Thyroid gland (tissue), 4 donors: ENCODE measurements around the gene NEBL.

Source experiments
- CTCF ChIP-seq, 6 experiments: fragments of 200-600 bp in 3 of 6; fragments of 450-650 bp in 3 of 6; sonication (generic) in 3 of 6; IDR thresholded peaks; one replicate each; pipeline ENCODE4 v1.5.1; 2016 to 2019; ENCODE audit warnings: antibody characterized with exemption in 6 of 6, mild to moderate bottlenecking in 2 of 6, inconsistent platforms in 1 of 6, moderate library complexity in 1 of 6
- POLR2A ChIP-seq, 2 donors: fragments of 450-650 bp; IDR thresholded peaks; one replicate each; pipeline ENCODE4 v1.6.1; 2017; ENCODE audit warnings: antibody characterized with exemption in 2 of 2, mild to moderate bottlenecking in 2 of 2, moderate library complexity in 1 of 2

- TF ChIP-seq CTCF (IDR thresholded peaks at IDR 0.05) (no peak), POLR2A (IDR thresholded peaks at IDR 0.05) (no peak)
These were observed 61.8 kb downstream of the NEBL start for GRCh38 chr10:20835335-20835734.
